Measurements from ENCODE around the gene TP53I11. TPM values are rescaled to one million over a fixed set of nuclear protein-coding genes. Genes with fewer than 3 reads are reported as not detected.

Gene TP53I11
- total RNA-seq, 1 donor from 2014 or later, result 45.5 TPM

- no peak for DNase-seq
- intact Hi-C loops (cut with micrococcal nuclease), result no loop called here
- ATAC-seq, result no peak
These were observed 9.6 kb upstream of the TP53I11 start for GRCh38 chr11:44960200-44960845.

- no peak for DNase-seq
- no peak for ATAC-seq
- intact Hi-C loops (cut with micrococcal nuclease), result no loop called here
These were observed 8.4 kb upstream of the TP53I11 start for GRCh38 chr11:44959064-44959463.

- intact Hi-C loops (cut with micrococcal nuclease), result no loop called here
- no peak for DNase-seq
- ATAC-seq, result no peak
These were observed 7.3 kb upstream of the TP53I11 start for GRCh38 chr11:44957776-44958564.

- ATAC-seq (peak; percentile 17), DNase-seq (peak; percentile 65)
- intact Hi-C loops (cut with micrococcal nuclease), result no loop called here
These were observed 6.4 kb upstream of the TP53I11 start for GRCh38 chr11:44957040-44957515.

- peak; percentile 63 for DNase-seq
- peak; percentile 31 for ATAC-seq
- intact Hi-C loops (cut with micrococcal nuclease), result no loop called here
These were observed 4.5 kb upstream of the TP53I11 start for GRCh38 chr11:44955015-44955738.

- intact Hi-C loops (cut with micrococcal nuclease), result no loop called here
- ATAC-seq (no peak), DNase-seq (no peak)
These were observed 3.6 kb upstream of the TP53I11 start for GRCh38 chr11:44954051-44954906.

GRCh38 chr11:44952500-44953260, 2.0 kb upstream of the TP53I11 start:
- ATAC-seq (no peak), DNase-seq (no peak)
- intact Hi-C loops (cut with micrococcal nuclease), result no loop called here

- intact Hi-C loops (cut with micrococcal nuclease), result no loop called here
- ATAC-seq, result no peak
- no peak for DNase-seq
These were observed 1.4 kb upstream of the TP53I11 start for GRCh38 chr11:44952082-44952481.

GRCh38 chr11:44950031-44950624, 555 bp downstream of the TP53I11 start:
- ATAC-seq, result peak; percentile 12
- intact Hi-C loops (cut with micrococcal nuclease), result no loop called here
- DNase-seq, result peak; percentile 66

- peak; percentile 66 for DNase-seq
- intact Hi-C loops (cut with micrococcal nuclease), result no loop called here
- ATAC-seq, result peak; percentile 27
These were observed 1.3 kb downstream of the TP53I11 start for GRCh38 chr11:44949160-44950030.

- DNase-seq (no peak), ATAC-seq (no peak)
- intact Hi-C loops (cut with micrococcal nuclease), result no loop called here
These were observed 2.5 kb downstream of the TP53I11 start for GRCh38 chr11:44948155-44948554.

- no peak for ATAC-seq
- intact Hi-C loops (cut with micrococcal nuclease), result no loop called here
- DNase-seq, result no peak
These were observed 3.6 kb downstream of the TP53I11 start for GRCh38 chr11:44947114-44947513.

- intact Hi-C loops (cut with micrococcal nuclease), result no loop called here
- DNase-seq (peak; percentile 89), ATAC-seq (peak; percentile 55)
These were observed 4.4 kb downstream of the TP53I11 start for GRCh38 chr11:44946263-44946662.

GRCh38 chr11:44945666-44946065, 5.0 kb downstream of the TP53I11 start:
- peak; percentile 57 for ATAC-seq

GRCh38 chr11:44944853-44945235, 5.8 kb downstream of the TP53I11 start:
- intact Hi-C loops (cut with micrococcal nuclease), result loop anchor here (5.0 kb wide), 1 partner anchor 147 kb away; no protein-coding TSS in a partner anchor
- no peak for DNase-seq

More at GRCh38 chr11:44945666-44946065, 5.0 kb downstream of the TP53I11 start:
- intact Hi-C loops (cut with micrococcal nuclease), result no loop called here
- peak; percentile 82 for DNase-seq

GRCh38 chr11:44944181-44944852, 6.4 kb downstream of the TP53I11 start:
- ATAC-seq (no peak), DNase-seq (no peak)
- intact Hi-C loops (cut with micrococcal nuclease), result loop anchor here (5.0 kb wide), 1 partner anchor 148 kb away; no protein-coding TSS in a partner anchor

More at GRCh38 chr11:44944853-44945235, 5.8 kb downstream of the TP53I11 start:
- ATAC-seq, result no peak

All from left ventricle myocardium superior (tissue), 1 donor.